ENCODE measurements around the gene NT5M. TPM values are rescaled to one million over a fixed set of nuclear protein-coding genes. Genes with fewer than 3 reads are reported as not detected.

NT5M gene
- polyA plus RNA-seq, 2 of the 4 experiments (the other 2 are of a cell fraction): 5.3 to 5.9 TPM

- no peak for TF ChIP-seq MYC (IDR thresholded peaks at IDR 0.05; ENCODE audit: borderline replicate concordance, low read length)
- TF ChIP-seq CBX2 (IDR thresholded peaks at IDR 0.05; ENCODE audit: borderline replicate concordance, low read depth): no peak
Measured at GRCh38 chr17:17341452-17341851, 38.3 kb downstream of the NT5M start (continued).

GRCh38 chr17:17342242-17342945 is 39.2 kb downstream of the NT5M start:
- H3K9me3 ChIP-seq: no peaks in the 10 kb centered on the region
- ATAC-seq (no peak), FAIRE-seq (no peak), DNase-seq (ENCODE audit: low read depth in 1 of 2, low spot score in 1 of 2) (no peak)
- no peak overlapping the region for H3K4me2 ChIP-seq
- TF ChIP-seq KDM5A (IDR thresholded peaks at IDR 0.05): no peak
- TF ChIP-seq HOXA7 (CRISPR knock-in tag; IDR thresholded peaks at IDR 0.05): no peak
- TF ChIP-seq NPAS2 (CRISPR knock-in tag; IDR thresholded peaks at IDR 0.05; ENCODE audit: borderline replicate concordance): no peak
- TF ChIP-seq JUN (IDR thresholded peaks at IDR 0.05): no peak
- no peak for TF ChIP-seq JUNB (IDR thresholded peaks at IDR 0.05)
- TF ChIP-seq PBX3 (IDR thresholded peaks at IDR 0.05): no peak
- no peak for TF ChIP-seq FOXS1 (CRISPR knock-in tag; IDR thresholded peaks at IDR 0.05)
- TF ChIP-seq EP300 (IDR thresholded peaks at IDR 0.05): no peak
- TF ChIP-seq RFX5 (IDR thresholded peaks at IDR 0.05): no peak
- ChIA-PET POLR2A (no interaction called here), CTCF (interaction anchor here (1.1 to 1.9 kb wide), 3 partner anchors 12 to 345 kb away, joined by 3 to 12 read pairs (median 4); no protein-coding TSS in a partner anchor)
- WGBS (ENCODE audit: missing lambda C conversion rate): 80% methylated on average over 17 of the region's 17 CpGs
- H3K27ac ChIP-seq: no peak overlapping the region
- no peaks in the 10 kb centered on the region for H3K4me1 ChIP-seq
- no peak overlapping the region for H3K4me3 ChIP-seq

- ATAC-seq (0 out of 6 replicates have a peak, but pooled peaks of 1 of the 2 experiments have one; percentile 20), DNase-seq (ENCODE audit: low read depth in 1 of 2, low spot score in 1 of 2) (no peak), FAIRE-seq (no peak)
- Histone ChIP-seq H3K4me1 (no peaks in the 10 kb centered on the region), H3K4me2 (no peak overlapping the region), H3K27ac (no peak overlapping the region), H3K9me3 (no peaks in the 10 kb centered on the region), H3K4me3 (no peak overlapping the region)
- WGBS (ENCODE audit: missing lambda C conversion rate): 83% methylated on average over 13 of the region's 13 CpGs
- ChIA-PET CTCF (interaction anchor here (1.1 to 4.3 kb wide), 2 partner anchors 12 to 299 kb away, joined by 3 to 33 read pairs; no protein-coding TSS in a partner anchor), POLR2A (no interaction called here)
- TF ChIP-seq NR3C1 (IDR thresholded peaks at IDR 0.05) (no peak), TFCP2L1 (CRISPR knock-in tag; IDR thresholded peaks at IDR 0.05) (no peak), ZFP36 (IDR thresholded peaks at IDR 0.05; ENCODE audit: borderline replicate concordance, partially characterized antibody) (no peak), MAX (IDR thresholded peaks at IDR 0.05) (no peak), MAFK (IDR thresholded peaks at IDR 0.05; ENCODE audit: partially characterized antibody) (no peak), TP53 (CRISPR knock-in tag; IDR thresholded peaks at IDR 0.05) (no peak), CBX8 (IDR thresholded peaks at IDR 0.05) (no peak), RNF2 (IDR thresholded peaks at IDR 0.05; ENCODE audit: borderline replicate concordance, low read depth) (no peak), ESRRA (IDR thresholded peaks at IDR 0.05; ENCODE audit: borderline replicate concordance, low read length) (no peak), JUN (IDR thresholded peaks at IDR 0.05) (no peak), RFX5 (IDR thresholded peaks at IDR 0.05) (no peak)
Measured at GRCh38 chr17:17343160-17343735, 40.1 kb downstream of the NT5M start.

- no peak overlapping the region for H3K27ac ChIP-seq
- H3K9me3 ChIP-seq: no peaks in the 10 kb centered on the region
- no peak overlapping the region for H3K4me2 ChIP-seq
- 0 out of 3 replicates have a peak, but pooled peaks cover 1% of the 10 kb centered on the region for H3K4me1 ChIP-seq
- no peak for FAIRE-seq
- ATAC-seq: no peak
- CTCF ChIA-PET: interaction anchor here (2.4 to 4.3 kb wide), 2 partner anchors 11 to 298 kb away, joined by 10 to 33 read pairs; no protein-coding TSS in a partner anchor
- DNase-seq (ENCODE audit: low read depth in 1 of 2, low spot score in 1 of 2): no peak
- TF ChIP-seq RCOR1 (IDR thresholded peaks at IDR 0.05; ENCODE audit: low read depth, low read length) (no peak), RAD21 (conservative IDR thresholded peaks at IDR 0.05 in 1 of 2, IDR thresholded peaks at IDR 0.05 in 1 of 2) (no peak), TP53 (CRISPR knock-in tag; IDR thresholded peaks at IDR 0.05) (no peak), POLR2AphosphoS2 (conservative IDR thresholded peaks at IDR 0.05; ENCODE audit: low read length) (no peak), NFE2L2 (conservative IDR thresholded peaks at IDR 0.05; ENCODE audit: low read length) (no peak), RFX5 (IDR thresholded peaks at IDR 0.05) (no peak), FOSL2 (IDR thresholded peaks at IDR 0.05) (no peak), FOSL2 (CRISPR knock-in tag; IDR thresholded peaks at IDR 0.05) (no peak)
- WGBS (ENCODE audit: missing lambda C conversion rate): 84% methylated on average over 14 of the region's 14 CpGs
- no peak overlapping the region for H3K4me3 ChIP-seq
- POLR2A ChIA-PET: no interaction called here
Measured at GRCh38 chr17:17343896-17344506, 40.8 kb downstream of the NT5M start.
